Heart right ventricle (tissue), 16 donors: Measurements from ENCODE around the gene FERMT2. TPM values are rescaled to one million over a fixed set of nuclear protein-coding genes. Genes with fewer than 3 reads are reported as not detected.

Experiments used
- ATAC-seq, 8 donors: fragments of 200-7000 bp; cut with Tn5 transposase; one replicate each; pipeline ENCODE4 v1.9.1; 2020; ENCODE audit warnings: mild to moderate bottlenecking in 8 of 8, moderate library complexity in 8 of 8, moderate number of reproducible peaks in 1 of 8
- DNase-seq, 2 donors: peaks; one replicate each; pipeline ENCODE4 v3.0.0-alpha.2; 2020
- H3K27ac ChIP-seq, 10 donors: fragments of 200-600 bp; sonication (generic) in 2 of 10; one replicate each; pipeline versions ENCODE4 v1.5.0 to v1.8.0; 2020 to 2022; ENCODE audit warnings: mild to moderate bottlenecking in 3 of 10
- H3K27me3 ChIP-seq, 7 donors: fragments of 200-600 bp; one replicate each; pipeline ENCODE4 v1.8.0; 2021 to 2022; ENCODE audit warnings: mild to moderate bottlenecking in 2 of 7
- H3K36me3 ChIP-seq, 9 donors: fragments of 200-600 bp; sonication (generic) in 1 of 9; one replicate each; pipeline versions ENCODE4 v1.5.0 to v1.8.0; 2020 to 2022; ENCODE audit warnings: mild to moderate bottlenecking in 2 of 9
- H3K4me1 ChIP-seq, 9 donors: fragments of 200-600 bp; sonication (generic) in 1 of 9; one replicate each; pipeline versions ENCODE4 v1.5.0 to v1.8.0; 2020 to 2022; ENCODE audit warnings: mild to moderate bottlenecking in 4 of 9
- H3K4me3 ChIP-seq, 10 donors: fragments of 200-600 bp; sonication (generic) in 2 of 10; one replicate each; pipeline versions ENCODE4 v1.5.0 to v1.8.0; 2020 to 2022; ENCODE audit warnings: mild to moderate bottlenecking in 7 of 10, moderate library complexity in 2 of 10
- H3K9me3 ChIP-seq, 11 donors: fragments of 200-600 bp in 10 of 11; sonication (generic) in 2 of 11; one replicate each; pipeline versions ENCODE4 v1.5.0 to v1.8.0; 2013 to 2022; ENCODE audit warnings: mild to moderate bottlenecking in 2 of 11, control low read depth in 1 of 11, moderate library complexity in 1 of 11
- CTCF ChIP-seq, 9 donors: fragments of 200-600 bp; sonication (generic) in 2 of 9; IDR thresholded peaks; one replicate each; pipeline versions ENCODE4 v1.5.0 to v1.8.0; 2021 to 2022; ENCODE audit warnings: antibody characterized with exemption in 9 of 9, mild to moderate bottlenecking in 5 of 9, moderate library complexity in 1 of 9
- WGBS, 2 donors: extraction: QIAGEN DNeasy Blood & Tissue Kit; methylation state at CpG; one replicate each; pipeline ENCODE4 v1.1.7; 2013; ENCODE audit warnings: inconsistent platforms in 1 of 2; 5-methylcytosine and 5-hydroxymethylcytosine counted together
- intact Hi-C, 10 donors: fragments of 100-400 bp; cut with DNase I; formaldehyde crosslinking; loops; one replicate each; pipeline versions ENCODE4 v1.11.1 to v1.14.2; 2022
- polyA plus RNA-seq, 2 donors: library from polyadenylated mRNA; stranded (reverse); fragments of 200-250 nt; gene quantifications; one replicate each; pipeline ENCODE4 v1.2.3, GENCODE V29; 2013
- total RNA-seq, 10 donors: library from RNA; stranded (reverse); fragmentation: NEBNext Ultra II Directional in 3 of 10; extraction: Animal tissue kit (Norgen Biotek cat#: 25700) in 3 of 10; gene quantifications; one replicate each; pipeline versions ENCODE4 v1.2.1 to v1.2.4, GENCODE V29; 2021 to 2023
- donor health status: Arrhythmogenic right ventricular cardiomyopathy.
- donor health status: ischemic (EF 13 %, LVEDD 7.1; RV severe dilation, severe dysfunction).
- donor health status: healthy with polysubstance abuse.
- donor health status: DM: no; HTN: yes; CAD: no.
- donor health status: DM: no; HTN: no; CAD: no.
- donor health status: ischemic (EF 25% LVEDD 6.9; RV normal size, moderate dysfunction).
- donor health status: ischemic (EF 25% LVEDD 5.7; RV mildly dilated, moderate dysfunction).
- donor health status: healthy.
- donor health status: DM: yes; HTN: yes; CAD: no.
- donor health status: Ischemic cardiomyopathy.
- donor health status: ischemic (EF 35%, LVEDD 5.7; RV mildly dilated, moderate dysfunction).
- donor health status: nonischemic (EF 11% LVEDD 7.7; RV severe dilation, severe dysfunction).
- donor health status: DM: yes; HTN: yes; CAD: no.
- donor health status: PGD.
- donor health status: ischemic (EF 29% LVEDD 5.4; RV normal size, mild dysfunction).
- donor health status: nonischemic (EF 23%, LVEDD 6.1; RV moderate dilation, normal function).

Gene FERMT2
- total and polyA plus RNA-seq, 12 donors, result 45.7 to 175 (median 111) TPM

- H3K4me1 ChIP-seq, result peaks cover 3 to 21% (median 10%) of the 10 kb centered on the region in 9 donors
- DNase-seq (peak in 1 of 2 donors; percentile 17), ATAC-seq (peak; percentile 67 to 93 (median 86))
- intact Hi-C loops, result loop anchor here (1.0 to 10.0 kb wide), 10 partner anchors 84 to 344 kb away; no protein-coding TSS in a partner anchor
- H3K27ac ChIP-seq, result peak overlapping the region; percentile 11 to 76 (median 52)
- no peaks in the 10 kb centered on the region for H3K36me3 ChIP-seq
- H3K4me3 ChIP-seq, result no peak overlapping the region
- H3K27me3 ChIP-seq, result no peaks in the 10 kb centered on the region
- H3K9me3 ChIP-seq, result no peaks in the 10 kb centered on the region
- 51 to 72% methylated on average over 3 of the region's 3 CpGs for WGBS, 2 donors
- no peak for TF ChIP-seq CTCF (IDR thresholded peaks at IDR 0.05)
These were observed 9.8 kb upstream of the FERMT2 start for GRCh38 chr14:52960627-52961026.

- H3K4me3 ChIP-seq, result no peak overlapping the region
- TF ChIP-seq CTCF (IDR thresholded peaks at IDR 0.05), result no peak
- H3K9me3 ChIP-seq, result no peaks in the 10 kb centered on the region
- peaks cover 0 to 37% (median 0%) of the 10 kb centered on the region in 7 donors for H3K27me3 ChIP-seq
- H3K4me1 ChIP-seq, result peaks cover 0 to 24% (median 13%) of the 10 kb centered on the region in 9 donors
- H3K36me3 ChIP-seq, result no peaks in the 10 kb centered on the region
- WGBS, 2 donors, result 72 to 80% methylated on average over 6 of the region's 6 CpGs
- DNase-seq, result no peak
- intact Hi-C loops, result loop anchor here in 5 of 10 donors (5.0 to 10.0 kb wide), 6 partner anchors 47 to 350 kb away; no protein-coding TSS in a partner anchor
- peak overlapping the region in 1 of 10 donors; percentile 4 for H3K27ac ChIP-seq
- no peak for ATAC-seq
These were observed 3.7 kb upstream of the FERMT2 start for GRCh38 chr14:52954346-52955214.

- Histone ChIP-seq H3K9me3 (no peaks in the 10 kb centered on the region), H3K4me1 (peaks cover 0 to 44% (median 38%) of the 10 kb centered on the region in 9 donors), H3K27ac (peak overlapping the region; percentile 96 to 100 (median 99)), H3K36me3 (peaks cover 0 to 12% (median 0%) of the 10 kb centered on the region in 9 donors), H3K4me3 (peak overlapping the region; percentile 53 to 98 (median 86)), H3K27me3 (peaks cover 0 to 63% (median 0%) of the 10 kb centered on the region in 7 donors)
- 3 to 4% methylated on average over 15 of the region's 15 CpGs for WGBS, 2 donors
- DNase-seq, result peak in 1 of 2 donors; percentile 71
- ATAC-seq, result peak; percentile 35 to 77 (median 62)
- peak in 7 of 9 donors; percentile 27 to 63 (median 44) for TF ChIP-seq CTCF (IDR thresholded peaks at IDR 0.05)
- intact Hi-C loops, result loop anchor here in 5 of 10 donors (2.0 to 10.0 kb wide), 7 partner anchors 45 to 353 kb away; no protein-coding TSS in a partner anchor
These were observed 1.1 kb upstream of the FERMT2 start for GRCh38 chr14:52951681-52952554.
